Neuronal stem cell (in vitro differentiated cells): Measurements from ENCODE around the gene CEACAM19.

Experiments
- DNase-seq: peaks from one replicate; pipeline ENCODE4 v3.0.0-alpha.2; 2013; ENCODE audit warnings: low spot score
- H2AFZ ChIP-seq: one replicate; pipeline ENCODE4 v1.6.1; 2013; ENCODE audit warnings: mild to moderate bottlenecking, low read length, inconsistent platforms
- H2AK5ac ChIP-seq: 2 replicates; pipeline ENCODE4 v1.6.1; 2013; ENCODE audit warnings: low read depth, mild to moderate bottlenecking, inconsistent platforms, low read length, moderate library complexity, mixed read lengths
- H2BK120ac ChIP-seq: 2 replicates; pipeline ENCODE4 v1.6.1; 2013; ENCODE audit warnings: low read depth, mild to moderate bottlenecking, inconsistent platforms, low read length, moderate library complexity, mixed read lengths
- H2BK12ac ChIP-seq: one replicate; pipeline ENCODE4 v1.6.1; 2013; ENCODE audit warnings: low read length, inconsistent platforms
- H2BK15ac ChIP-seq: 2 replicates; pipeline ENCODE4 v1.6.1; 2013; ENCODE audit warnings: mild to moderate bottlenecking, low read length, inconsistent platforms, mixed read lengths
- H2BK5ac ChIP-seq: one replicate; pipeline ENCODE4 v1.6.1; 2013; ENCODE audit warnings: inconsistent platforms, mild to moderate bottlenecking, low read length, moderate library complexity
- H3K14ac ChIP-seq: one replicate; pipeline ENCODE4 v1.6.1; 2013; ENCODE audit warnings: low read length, inconsistent platforms
- H3K18ac ChIP-seq: 2 replicates; pipeline ENCODE4 v1.6.1; 2013; ENCODE audit warnings: low read length, inconsistent platforms
- H3K23ac ChIP-seq: 2 replicates; pipeline ENCODE4 v1.6.1; 2013; ENCODE audit warnings: low read depth, mild to moderate bottlenecking, mixed read lengths, low read length, inconsistent platforms; ENCODE audit not compliant: poor library complexity
- H3K27ac ChIP-seq: replicated peaks from 3 replicates; pipeline ENCODE4 v1.5.1; 2013; ENCODE audit warnings: low read length, inconsistent platforms
- H3K27me3 ChIP-seq, 3 experiments: 2 replicates each; pipeline ENCODE4 v1.6.1; 2013; ENCODE audit warnings: low read length in 3 of 3, mild to moderate bottlenecking in 2 of 3, inconsistent platforms in 1 of 3, low read depth in 1 of 3, mixed read lengths in 1 of 3, moderate library complexity in 1 of 3; ENCODE audit not compliant: control insufficient read depth in 3 of 3, insufficient read depth in 3 of 3
- H3K36me3 ChIP-seq, 2 donors: replicated peaks in 1 of 2; 2 replicates each; pipeline ENCODE4 v1.6.1; 2013; ENCODE audit warnings: low read length in 2 of 2; ENCODE audit not compliant: control insufficient read depth in 2 of 2, insufficient read depth in 2 of 2
- H3K4ac ChIP-seq: 2 replicates; pipeline ENCODE4 v1.6.1; 2013; ENCODE audit warnings: inconsistent platforms, mild to moderate bottlenecking, low read length, moderate library complexity
- H3K4me1 ChIP-seq, 2 donors: 1 replicate in 1 of 2; 2 replicates in 1 of 2; pipeline ENCODE4 v1.6.1; 2013; ENCODE audit warnings: low read length in 2 of 2, low read depth in 1 of 2; ENCODE audit not compliant: control insufficient read depth in 2 of 2, insufficient read depth in 1 of 2
- H3K4me2 ChIP-seq: one replicate; pipeline ENCODE4 v1.6.1; 2013; ENCODE audit warnings: mild to moderate bottlenecking, low read length, inconsistent platforms; ENCODE audit not compliant: insufficient read depth, poor library complexity, severe bottlenecking
- H3K4me3 ChIP-seq, 2 donors: 2 replicates each; pipeline ENCODE4 v1.5.1; 2013; ENCODE audit warnings: low read length in 2 of 2, mild to moderate bottlenecking in 2 of 2, inconsistent platforms in 1 of 2, moderate library complexity in 1 of 2
- H3K79me1 ChIP-seq: one replicate; pipeline ENCODE4 v1.6.1; 2013; ENCODE audit warnings: low read depth, mild to moderate bottlenecking, inconsistent platforms, low read length, moderate library complexity
- H3K9ac ChIP-seq: one replicate; pipeline ENCODE4 v1.6.1; 2013; ENCODE audit warnings: mild to moderate bottlenecking, low read depth, low read length, inconsistent platforms; ENCODE audit not compliant: poor library complexity
- H3K9me3 ChIP-seq, 2 donors: replicated peaks in 1 of 2; 2 replicates each; pipeline versions ENCODE3 to v1.6.1; 2013; ENCODE audit warnings: low read length in 2 of 2, mild to moderate bottlenecking in 2 of 2, inconsistent platforms in 1 of 2, low read depth in 1 of 2, mixed read lengths in 1 of 2, moderate library complexity in 1 of 2; ENCODE audit not compliant: control insufficient read depth in 2 of 2, insufficient read depth in 1 of 2
- H4K8ac ChIP-seq: one replicate; pipeline ENCODE4 v1.6.1; 2013; ENCODE audit warnings: low read depth, mild to moderate bottlenecking, inconsistent platforms, low read length, moderate library complexity
- H4K91ac ChIP-seq: one replicate; pipeline ENCODE4 v1.6.1; 2013; ENCODE audit warnings: low read length, low read depth, mild to moderate bottlenecking, inconsistent platforms; ENCODE audit not compliant: poor library complexity
- WGBS, 2 donors: extraction: QIAGEN DNeasy Blood & Tissue Kit; methylation state at CpG; one replicate each; pipeline ENCODE4 v1.1.7; 2013; ENCODE audit warnings: missing lambda C conversion rate in 2 of 2, mixed read lengths in 1 of 2; ENCODE audit not compliant: insufficient read length in 2 of 2, insufficient replicate concordance in 1 of 2; ENCODE audit errors: extremely low coverage in 2 of 2; 5-methylcytosine and 5-hydroxymethylcytosine counted together

Gene CEACAM19

DNA sequence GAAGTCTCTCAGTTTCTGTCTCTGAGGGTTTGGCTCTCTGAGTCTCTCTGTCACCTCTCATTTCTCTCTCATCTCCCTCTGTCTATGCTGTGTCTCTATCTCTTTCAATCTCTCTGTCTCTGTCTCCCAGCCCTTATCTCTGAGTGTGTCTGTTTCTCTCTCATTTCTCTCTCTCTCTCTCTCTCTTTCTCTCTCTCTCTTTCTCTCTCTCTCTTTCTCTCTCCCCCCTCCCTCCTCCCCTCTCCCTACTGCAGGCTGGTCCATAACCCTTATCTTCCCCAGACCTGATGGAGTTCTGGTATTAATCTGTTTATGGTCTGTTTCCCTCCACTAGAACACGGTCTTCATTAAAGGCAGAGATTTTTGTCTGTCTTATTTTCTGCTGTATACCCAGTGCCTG lies 28.9 kb upstream of the CEACAM19 start:
- H4K8ac ChIP-seq: no peak overlapping the region
- H2BK12ac ChIP-seq: no peak overlapping the region
- H3K27ac ChIP-seq: no peak overlapping the region
- H3K18ac ChIP-seq: no peak overlapping the region
- H2BK5ac ChIP-seq: no peak overlapping the region
- no peak overlapping the region for H2AK5ac ChIP-seq
- H2BK120ac ChIP-seq: no peak overlapping the region
- H3K79me1 ChIP-seq: no peaks in the 10 kb centered on the region
- H3K14ac ChIP-seq: no peak overlapping the region
- no peaks in the 10 kb centered on the region for H3K9me3 ChIP-seq
- H4K91ac ChIP-seq: no peak overlapping the region
- H2BK15ac ChIP-seq: no peak overlapping the region
- WGBS, 2 donors: no CpG with 5 or more reads among the region's 1 CpG
- H3K9ac ChIP-seq: no peak overlapping the region
- H3K4ac ChIP-seq: no peak overlapping the region
- peaks cover 1 to 3% of the 10 kb centered on the region in 2 donors for H3K36me3 ChIP-seq
- H3K27me3 ChIP-seq: peaks cover 0 to 33% (median 4%) of the 10 kb centered on the region in 3 experiments
- H3K4me2 ChIP-seq: no peak overlapping the region
- no peak for DNase-seq
- H2AFZ ChIP-seq: no peak overlapping the region
- H3K4me3 ChIP-seq: no peak overlapping the region
- peaks cover 0 to 3% of the 10 kb centered on the region in 2 donors for H3K4me1 ChIP-seq
- no peak overlapping the region for H3K23ac ChIP-seq

DNA sequence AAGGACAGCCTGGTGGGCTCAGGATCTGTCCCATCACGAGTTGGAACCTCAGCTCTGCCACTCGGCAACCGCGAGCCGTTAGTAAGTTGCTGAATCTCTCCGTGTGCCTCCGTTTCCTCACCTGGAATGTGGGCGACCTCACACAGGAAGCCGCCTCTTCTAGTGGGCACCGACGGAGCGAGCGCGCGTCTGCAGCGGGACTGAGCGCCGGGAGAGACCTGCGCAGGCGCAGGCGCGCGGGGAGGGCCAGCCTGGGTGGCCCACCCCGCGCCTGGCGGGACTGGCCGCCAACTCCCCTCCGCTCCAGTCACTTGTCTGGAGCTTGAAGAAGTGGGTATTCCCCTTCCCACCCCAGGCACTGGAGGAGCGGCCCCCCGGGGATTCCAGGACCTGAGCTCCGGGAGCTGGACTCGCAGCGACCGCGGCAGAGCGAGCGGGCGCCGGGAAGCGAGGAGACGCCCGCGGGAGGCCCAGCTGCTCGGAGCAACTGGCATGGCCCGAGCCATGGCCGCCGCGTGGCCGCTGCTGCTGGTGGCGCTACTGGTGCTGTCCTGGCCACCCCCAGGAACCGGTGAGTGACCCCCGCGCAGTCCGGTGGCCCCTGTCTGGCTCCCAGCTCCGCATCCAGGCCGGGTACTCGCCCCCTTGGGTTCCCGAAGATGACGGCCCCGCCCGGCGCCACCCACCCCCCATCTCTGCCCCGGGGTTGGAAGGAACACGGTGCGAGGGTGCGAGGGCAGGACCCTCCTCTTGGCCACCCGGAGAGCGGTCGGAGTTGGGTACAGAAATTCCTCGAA lies 27.5 kb upstream of the CEACAM19 start, which contains the start of gene PVR:
Gene PVR (plus strand): TSS at position 306 of the 797 bp plus-strand sequence. CDS start 187 bp downstream, at position 493.
- H3K18ac ChIP-seq: peak within 1 kb of the TSS; percentile 96
- peak within 1 kb of the TSS; percentile 54 for H2BK15ac ChIP-seq
- no peak within 1 kb of the TSS for H2BK120ac ChIP-seq
- H3K79me1 ChIP-seq: no peaks in the 10 kb centered on the region
- H3K4me1 ChIP-seq: peaks cover 0 to 3% of the 10 kb centered on the region in 2 donors
- peak within 1 kb of the TSS; percentile 87 for H3K9ac ChIP-seq
- DNase-seq: peak; percentile 48
- H3K27me3 ChIP-seq: peaks cover 0 to 33% (median 4%) of the 10 kb centered on the region in 3 experiments
- WGBS, 2 donors: no CpG with 5 or more reads among the region's 70 CpGs
- H2AK5ac ChIP-seq: no peak within 1 kb of the TSS
- H3K4me3 ChIP-seq: peak within 1 kb of the TSS; percentile 59 to 87
- no peak within 1 kb of the TSS for H3K4ac ChIP-seq
- peak within 1 kb of the TSS; percentile 80 for H3K4me2 ChIP-seq
- peaks cover 7 to 9% of the 10 kb centered on the region in 2 donors for H3K36me3 ChIP-seq
- H4K91ac ChIP-seq: no peak within 1 kb of the TSS
- H3K27ac ChIP-seq: no peak within 1 kb of the TSS
- no peak within 1 kb of the TSS for H4K8ac ChIP-seq
- H2BK12ac ChIP-seq: no peak within 1 kb of the TSS
- no peaks in the 10 kb centered on the region for H3K9me3 ChIP-seq
- no peak within 1 kb of the TSS for H3K14ac ChIP-seq
- H2AFZ ChIP-seq: peak within 1 kb of the TSS; percentile 99
- peak within 1 kb of the TSS; percentile 33 for H2BK5ac ChIP-seq
- no peak within 1 kb of the TSS for H3K23ac ChIP-seq

DNA sequence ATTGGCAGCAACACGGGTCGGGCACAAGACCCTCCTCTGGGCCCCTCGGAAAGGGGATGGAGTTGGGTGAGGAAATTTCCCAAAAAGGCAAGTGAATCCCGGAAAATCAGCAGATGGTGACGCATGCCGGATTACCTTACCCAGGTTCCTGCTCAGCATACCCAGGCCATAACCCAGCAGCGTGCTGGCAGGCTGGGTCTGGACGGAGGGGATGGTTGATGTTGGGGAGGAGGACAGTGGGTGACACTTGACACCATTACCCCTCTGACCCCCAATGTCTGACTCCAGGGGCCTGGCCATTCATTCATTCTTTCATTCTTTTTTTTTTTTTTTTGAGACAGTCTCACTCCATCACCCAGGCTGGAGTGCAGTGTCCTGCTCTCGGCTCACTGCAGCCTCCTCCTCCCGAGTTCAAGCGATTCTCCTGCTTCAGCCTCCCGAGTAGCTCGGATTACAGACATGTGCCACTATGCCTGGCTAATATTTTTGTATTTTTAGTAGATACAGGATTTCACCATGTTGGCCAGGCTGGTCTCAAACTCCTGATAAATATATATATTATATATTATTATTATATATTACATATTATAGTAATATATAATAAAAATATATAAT lies 26.8 kb upstream of the CEACAM19 start:
- Histone ChIP-seq H3K27ac (no peak overlapping the region), H3K9ac (peak overlapping the region; percentile 87), H2BK12ac (no peak overlapping the region), H3K27me3 (peaks cover 0 to 33% (median 4%) of the 10 kb centered on the region in 3 experiments), H3K23ac (no peak overlapping the region), H3K4me1 (peaks cover 0 to 3% of the 10 kb centered on the region in 2 donors), H2BK15ac (peak overlapping the region; percentile 54), H2BK120ac (no peak overlapping the region), H3K4me3 (peak overlapping the region; percentile 59 to 87), H2BK5ac (peak overlapping the region; percentile 33), H2AFZ (peak overlapping the region; percentile 99), H4K8ac (no peak overlapping the region), H3K79me1 (no peaks in the 10 kb centered on the region), H2AK5ac (no peak overlapping the region), H3K36me3 (peaks cover 10 to 16% of the 10 kb centered on the region in 2 donors), H3K9me3 (no peaks in the 10 kb centered on the region), H4K91ac (no peak overlapping the region), H3K4me2 (peak overlapping the region; percentile 80), H3K18ac (peak overlapping the region; percentile 96), H3K4ac (no peak overlapping the region), H3K14ac (no peak overlapping the region)
- peak; percentile 43 for DNase-seq
- WGBS, 2 donors: no CpG with 5 or more reads among the region's 13 CpGs
